ENCODE measurements around the gene NT5C3A.
"Not testable (repeated sequence)": the region's sequence is repeated elsewhere in the genome, so short reads cannot be mapped to it uniquely, and the experiment has no call there.

NT5C3A gene

GRCh38 chr7:32979902-32980301 is 82.7 kb downstream of the NT5C3A start:
- not testable (repeated sequence) for DNase-seq (ENCODE audit: low read depth)

- peak; percentile 83 for DNase-seq (ENCODE audit: low read depth)
Observed at GRCh38 chr7:32979246-32979645, 83.3 kb downstream of the NT5C3A start.

- not testable (repeated sequence) for DNase-seq (ENCODE audit: low read depth)
Observed at GRCh38 chr7:32977159-32977558, 85.4 kb downstream of the NT5C3A start.

DNA sequence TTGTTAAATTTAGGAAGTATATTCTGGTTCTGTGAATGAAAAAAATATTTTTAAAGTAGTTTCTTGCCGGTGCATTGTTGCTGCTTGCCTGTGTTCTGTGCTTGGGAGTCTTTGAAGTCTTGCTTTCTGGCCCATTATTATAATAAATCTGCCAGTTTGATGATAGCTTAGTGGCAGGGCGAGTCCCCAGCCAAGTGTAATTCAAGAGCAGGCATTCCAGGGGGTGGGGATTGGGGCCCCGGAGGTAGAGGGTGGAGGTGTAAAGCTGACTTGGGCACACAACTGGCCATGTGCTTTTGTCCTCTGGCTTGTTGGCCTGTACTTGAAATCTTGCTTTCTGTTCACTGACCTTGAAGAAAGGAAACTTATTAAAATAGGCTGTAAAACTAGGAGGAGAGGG is 90.6 kb downstream of the NT5C3A start:
- DNase-seq (ENCODE audit: low read depth), result not testable (repeated sequence)

DNA sequence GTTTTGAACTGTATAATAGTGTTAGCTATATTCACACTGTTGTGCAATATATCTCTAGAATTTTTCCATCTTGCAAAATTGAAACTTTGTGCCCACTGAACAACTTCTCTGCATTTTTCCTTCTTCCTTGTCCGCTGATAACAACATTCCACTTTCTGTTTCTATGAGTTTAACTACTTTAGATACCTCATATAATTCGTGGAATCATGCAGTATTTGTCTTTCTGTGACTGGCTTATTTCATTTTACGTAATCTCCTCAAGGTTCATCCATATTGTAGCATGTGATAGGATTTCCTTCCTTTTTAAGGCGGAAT is 95.4 kb downstream of the NT5C3A start:
- not testable (repeated sequence) for DNase-seq (ENCODE audit: low read depth)

DNA sequence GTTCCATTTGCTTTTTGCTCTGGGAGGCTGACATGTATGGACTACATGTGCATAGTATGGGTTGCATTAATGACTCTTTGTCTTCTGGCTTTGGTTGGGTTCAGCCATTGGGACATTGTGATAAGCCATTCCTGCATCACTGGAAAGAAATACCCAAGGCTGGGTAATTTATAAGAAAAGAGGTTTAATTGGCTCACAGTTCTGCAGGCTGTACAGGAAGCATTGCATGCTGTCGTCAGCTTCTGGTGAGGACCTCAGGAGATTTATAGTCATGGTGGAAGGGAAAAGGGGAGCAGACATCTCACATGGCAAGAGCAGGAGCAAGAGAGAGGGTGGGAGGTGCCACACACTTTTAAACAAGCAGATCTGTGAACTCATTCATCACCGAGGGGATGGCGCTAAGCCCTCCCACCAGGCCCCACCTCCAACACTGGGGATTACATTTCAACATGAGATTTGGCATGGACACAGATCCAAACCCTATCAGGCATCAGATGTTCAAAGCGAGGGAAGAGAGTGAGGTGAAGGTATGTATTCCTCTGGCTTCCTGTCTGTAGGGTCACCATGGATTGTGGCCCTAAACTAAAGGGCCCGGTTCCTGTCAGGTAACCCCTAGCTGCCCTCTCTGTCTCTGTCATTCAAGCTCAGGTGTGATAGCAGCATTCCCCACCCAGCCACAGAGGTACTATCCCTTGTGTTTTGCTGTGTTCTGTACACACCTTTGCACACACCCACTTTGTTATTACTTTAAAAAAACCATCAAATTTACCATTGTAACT is 95.9 kb downstream of the NT5C3A start:
- DNase-seq (ENCODE audit: low read depth), result not testable (repeated sequence)

DNA sequence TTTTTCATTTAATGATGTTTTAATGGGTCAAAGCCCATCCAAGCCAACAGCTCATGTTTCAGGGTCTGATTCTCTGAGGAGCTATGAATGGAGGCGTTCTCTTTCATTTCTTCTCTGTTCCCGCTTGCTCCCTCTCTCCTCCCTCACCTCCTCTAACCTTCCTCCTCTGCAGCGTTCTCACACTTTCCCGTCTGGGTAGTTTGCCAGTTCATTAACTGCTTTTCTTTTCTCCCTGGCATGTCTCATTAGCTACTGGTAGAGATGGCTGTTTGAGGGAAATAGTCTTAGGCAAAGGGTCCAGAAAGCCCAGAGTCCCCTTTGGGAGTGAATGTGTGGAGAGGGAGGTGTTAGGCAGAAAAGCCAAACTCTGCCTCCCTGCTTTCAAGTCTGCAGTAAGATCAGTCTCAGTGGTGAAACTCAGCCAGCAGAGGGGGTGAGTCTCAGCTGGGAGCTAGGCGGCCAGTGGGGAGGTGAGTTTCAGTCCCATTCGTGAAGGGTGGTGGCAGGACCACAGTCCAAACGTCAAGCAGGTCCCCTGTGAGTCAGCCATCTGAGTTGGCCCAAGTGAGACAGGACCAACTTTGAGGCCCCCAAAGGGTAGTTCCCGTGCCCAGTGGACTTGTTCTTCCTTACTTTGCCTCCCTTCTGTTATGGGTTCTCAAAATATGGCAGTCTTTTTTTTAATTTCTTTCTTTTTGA is 98.0 kb downstream of the NT5C3A start:
- DNase-seq (ENCODE audit: low read depth), result peak; percentile 10

Data from ELR (cell line).